Measurements from ENCODE around the gene CHAC2. TPM values are rescaled to one million over a fixed set of nuclear protein-coding genes. Genes with fewer than 3 reads are reported as not detected.
"Not testable (repeated sequence)": the region's sequence is repeated elsewhere in the genome, so short reads cannot be mapped to it uniquely, and the experiment has no call there.

Gene CHAC2
- 1 to 10 TPM; 3.8 to 4.5 (median 4.1) TPM for polyA plus RNA-seq (ENCODE audit: insufficient read length in 3 of 3)

DNA sequence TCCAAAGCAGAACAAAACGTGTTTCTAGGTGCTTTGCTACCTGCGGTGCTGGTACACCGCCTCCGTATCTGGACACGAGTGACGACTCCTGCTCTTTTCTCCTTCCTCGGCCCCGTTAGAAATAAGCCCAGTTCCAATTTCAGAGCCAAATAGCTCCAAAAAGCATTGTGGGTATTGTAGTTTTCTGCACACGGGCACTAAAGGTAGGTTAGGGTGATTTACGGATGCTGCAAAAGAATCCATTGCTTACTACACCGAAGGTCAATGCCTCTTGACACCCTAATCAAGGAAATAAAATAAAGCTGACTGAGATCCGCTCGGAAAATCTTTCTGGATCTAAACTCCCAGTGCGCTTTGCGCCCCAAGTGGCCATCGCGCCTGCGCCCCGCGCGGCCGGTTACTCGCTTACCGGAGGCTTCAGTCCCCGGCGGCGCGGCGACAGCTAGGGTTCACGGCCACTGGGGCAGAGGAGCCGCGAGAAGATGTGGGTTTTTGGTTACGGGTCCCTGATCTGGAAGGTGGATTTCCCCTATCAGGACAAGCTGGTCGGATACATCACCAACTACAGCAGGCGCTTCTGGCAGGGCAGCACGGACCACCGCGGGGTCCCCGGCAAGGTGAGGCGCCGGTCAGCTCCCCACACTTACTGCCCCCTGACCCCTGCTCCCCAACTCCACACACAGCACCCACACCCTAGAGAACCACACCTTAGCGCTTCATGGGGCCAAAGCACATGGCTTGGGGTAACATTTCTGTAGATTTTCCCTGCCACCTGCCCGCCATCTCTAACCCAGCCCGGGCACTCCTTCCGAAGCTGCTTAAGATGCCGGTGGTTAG is at the start of gene CHAC2:
CHAC2 (plus strand) TSS at position 400 of the 837 bp plus-strand sequence; CDS start at position 483, 83 bp downstream.
- DNase-seq (ENCODE audit: low read depth in 3 of 3, low spot score in 2 of 3): peak; percentile 74 to 80 (median 79)

DNA sequence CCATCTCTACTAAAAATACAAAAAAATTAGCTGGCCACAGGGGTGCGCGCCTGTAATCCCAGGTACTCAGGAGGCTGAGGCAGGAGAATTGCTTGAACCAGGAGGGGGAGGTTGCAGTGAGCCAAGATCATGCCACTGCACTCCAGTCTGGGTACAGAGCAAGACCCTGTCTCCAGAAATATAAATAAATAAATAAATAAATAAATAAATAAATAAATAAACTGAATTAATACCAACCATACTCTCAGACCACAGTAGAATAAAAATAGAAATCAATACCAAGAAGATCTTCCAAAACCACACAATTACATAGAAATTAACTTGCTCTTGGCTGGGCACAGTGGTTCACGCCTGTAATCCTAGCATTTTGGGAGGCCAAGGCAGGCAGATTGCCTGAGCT is 46.7 kb upstream of the CHAC2 start:
- DNase-seq (ENCODE audit: low read depth in 3 of 3, low spot score in 2 of 3): not testable (repeated sequence)

DNA sequence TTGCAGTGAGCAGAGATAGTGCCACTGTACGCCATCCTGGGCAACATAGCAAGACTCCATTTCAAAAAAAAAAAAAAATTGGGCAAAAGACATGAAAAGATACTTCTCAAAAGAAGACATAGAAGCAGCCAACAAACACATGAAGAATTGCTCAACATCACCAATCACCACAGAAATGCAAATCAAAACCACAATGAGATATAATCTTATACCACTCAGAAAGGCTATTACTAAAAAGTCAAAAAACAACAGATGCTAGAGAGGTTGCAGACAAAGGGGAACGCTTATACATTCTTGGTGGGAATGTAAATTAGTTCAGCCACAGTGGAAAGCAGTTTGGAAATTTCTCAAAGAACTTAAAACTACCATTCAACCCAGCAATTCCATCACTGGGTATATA is 43.1 kb upstream of the CHAC2 start:
- DNase-seq (ENCODE audit: low read depth in 3 of 3, low spot score in 2 of 3): no peak

DNA sequence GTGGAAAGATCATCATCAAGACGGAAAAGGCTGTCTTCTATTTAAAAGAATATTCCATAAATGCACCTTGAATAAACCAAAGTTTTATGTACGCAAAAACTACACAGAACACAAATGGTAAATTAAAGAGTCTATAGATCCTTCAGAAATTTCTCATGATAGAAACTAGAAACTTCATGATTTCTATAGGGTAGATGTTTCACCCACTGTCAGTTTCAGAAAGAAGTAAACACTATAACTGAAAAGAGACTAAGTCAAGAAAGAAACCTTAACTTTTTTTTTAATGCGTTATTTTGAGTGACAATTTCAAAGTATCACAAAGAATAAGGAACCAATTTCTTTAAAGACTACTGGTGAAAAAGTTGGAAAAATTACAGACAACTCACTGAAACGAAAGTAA is 41.9 kb upstream of the CHAC2 start:
- DNase-seq (ENCODE audit: low read depth in 3 of 3, low spot score in 2 of 3): no peak

DNA sequence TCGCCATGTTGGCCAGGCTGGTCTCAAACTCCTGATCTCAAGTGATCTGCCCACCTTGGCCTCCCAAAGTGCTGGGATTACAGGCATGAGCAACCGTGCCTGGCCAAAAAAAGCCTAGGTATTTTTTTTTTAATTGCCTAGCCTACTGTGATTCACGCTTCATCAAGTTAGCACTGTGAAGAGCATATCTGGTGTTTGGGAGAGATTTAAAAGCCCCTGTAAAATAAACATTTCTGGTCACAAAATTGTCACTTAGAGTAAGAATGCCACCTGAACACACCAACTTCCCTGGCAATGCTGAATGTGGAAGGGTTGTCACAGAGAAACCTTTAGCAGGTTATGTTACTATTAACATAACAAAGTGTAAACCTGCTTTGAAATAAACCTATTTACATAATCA is 39.7 kb upstream of the CHAC2 start:
- peak in 1 of 3 donors; percentile 10 for DNase-seq (ENCODE audit: low read depth in 3 of 3, low spot score in 2 of 3)

DNA sequence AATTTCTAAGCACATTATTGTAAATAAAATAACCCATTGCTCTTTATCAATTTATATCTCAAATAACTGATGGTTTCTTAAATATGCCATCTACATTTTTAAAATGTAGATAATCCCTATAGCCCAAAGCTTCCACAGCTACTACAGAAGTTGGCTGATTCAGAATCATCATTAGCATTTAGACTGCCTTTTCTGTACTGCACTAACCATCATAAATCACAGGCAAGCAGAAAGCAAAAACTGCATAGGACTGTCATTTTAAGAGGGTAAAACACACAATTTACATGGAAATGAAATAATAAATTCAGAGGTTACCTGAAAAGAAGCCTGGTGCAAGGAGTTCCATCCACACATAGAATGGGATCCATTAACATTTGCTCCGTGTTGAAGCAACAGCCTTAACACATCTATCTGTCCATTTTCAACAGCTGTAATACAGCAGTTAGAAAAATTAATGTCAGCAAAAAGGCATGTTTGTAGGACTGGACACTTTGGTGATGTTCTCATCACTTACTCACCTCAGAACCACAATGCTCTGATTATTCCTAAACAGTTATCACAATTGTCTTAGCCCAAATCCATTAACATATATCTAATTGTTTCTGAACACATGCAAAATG is 38.4 kb upstream of the CHAC2 start:
- no peak for DNase-seq (ENCODE audit: low read depth in 3 of 3, low spot score in 2 of 3)

DNA sequence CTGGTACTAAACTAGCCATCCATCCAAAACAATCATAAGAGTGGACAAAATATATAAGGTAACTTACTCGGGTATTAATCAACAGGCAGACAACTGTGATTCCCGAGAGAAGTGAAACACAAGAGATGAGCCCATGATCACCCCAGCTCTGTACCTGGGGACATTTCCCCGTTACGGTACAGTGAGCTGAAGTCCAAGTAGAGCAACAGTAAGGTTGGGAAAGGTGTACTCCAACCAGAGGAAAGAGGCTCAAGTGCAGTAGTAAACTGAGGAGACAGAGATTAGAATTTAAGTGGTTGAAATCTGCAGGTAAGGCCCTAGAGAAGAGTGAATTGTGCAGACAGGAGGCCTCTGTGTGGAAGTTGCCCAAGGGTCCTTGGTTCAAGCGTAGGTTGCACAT is 30.5 kb upstream of the CHAC2 start:
- no peak for DNase-seq (ENCODE audit: low read depth in 3 of 3, low spot score in 2 of 3)

DNA sequence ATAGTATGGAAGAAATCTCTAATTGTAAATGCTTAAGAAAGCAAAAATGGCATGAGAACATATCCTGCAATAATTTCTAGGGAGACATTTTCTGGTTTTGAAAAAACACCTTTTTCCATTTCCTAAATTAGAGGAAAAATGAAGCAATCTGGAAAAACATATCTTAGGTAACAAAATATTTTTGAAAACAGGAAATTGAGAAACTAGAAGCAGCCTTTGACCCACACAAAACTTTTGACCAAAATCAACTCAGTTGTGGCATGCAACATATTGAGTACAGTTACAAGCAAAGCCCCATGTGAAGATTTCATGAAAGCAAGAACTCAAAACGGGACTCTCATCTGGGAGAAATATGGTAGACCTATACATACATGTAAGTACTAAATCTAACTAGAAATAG is 28.6 kb upstream of the CHAC2 start:
- DNase-seq (ENCODE audit: low read depth in 3 of 3, low spot score in 2 of 3): no peak

DNA sequence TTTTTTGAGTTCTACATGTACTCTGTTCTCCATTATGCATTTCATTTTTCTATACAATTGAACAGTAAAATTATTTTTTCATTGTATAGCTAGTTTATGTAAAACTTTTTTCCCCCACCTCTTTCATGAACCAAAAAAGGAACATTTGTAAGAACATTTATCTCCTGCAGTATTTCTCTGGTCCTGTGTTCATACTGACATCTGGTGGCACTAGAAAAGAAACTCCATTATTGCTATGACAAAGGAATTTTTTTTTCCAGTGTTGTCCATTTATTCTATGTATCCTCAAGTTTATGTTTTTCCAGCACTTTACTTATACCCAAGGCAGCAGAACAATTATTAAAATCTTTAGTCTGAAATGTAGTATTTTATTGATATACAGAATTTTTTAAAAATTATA is 27.4 kb upstream of the CHAC2 start:
- peak in 1 of 3 donors; percentile 10 for DNase-seq (ENCODE audit: low read depth in 3 of 3, low spot score in 2 of 3)

DNA sequence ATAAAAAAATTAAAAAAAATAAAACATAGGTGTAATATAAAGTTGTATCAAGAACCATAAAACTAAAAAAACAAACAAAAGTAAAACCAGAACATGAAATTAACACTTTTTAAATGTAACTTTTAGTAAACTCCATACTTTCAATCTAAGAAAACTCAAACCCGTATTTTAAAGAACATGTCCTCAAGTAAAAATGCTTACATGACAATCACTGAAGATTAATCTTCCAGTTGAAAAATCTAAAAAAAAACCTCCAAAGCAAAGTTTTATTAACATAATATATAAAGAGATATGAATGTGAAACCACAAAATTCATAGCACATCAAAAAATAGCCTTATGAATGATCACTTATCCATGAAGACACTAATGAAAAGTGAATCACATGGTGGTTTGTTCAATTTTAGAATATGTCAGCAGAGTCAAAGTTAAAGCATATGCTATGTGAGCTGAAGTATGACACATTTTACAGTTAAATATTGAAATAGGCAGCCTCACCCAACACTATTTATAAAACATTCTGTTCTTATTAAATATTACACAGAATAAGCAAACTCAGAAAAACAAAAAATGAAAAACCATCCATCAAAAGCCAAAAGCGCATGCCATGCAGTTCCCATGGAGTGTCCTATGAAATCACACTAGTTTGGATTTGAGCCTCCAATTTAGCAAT is 23.1 kb upstream of the CHAC2 start:
- DNase-seq (ENCODE audit: low read depth in 3 of 3, low spot score in 2 of 3): no peak

DNA sequence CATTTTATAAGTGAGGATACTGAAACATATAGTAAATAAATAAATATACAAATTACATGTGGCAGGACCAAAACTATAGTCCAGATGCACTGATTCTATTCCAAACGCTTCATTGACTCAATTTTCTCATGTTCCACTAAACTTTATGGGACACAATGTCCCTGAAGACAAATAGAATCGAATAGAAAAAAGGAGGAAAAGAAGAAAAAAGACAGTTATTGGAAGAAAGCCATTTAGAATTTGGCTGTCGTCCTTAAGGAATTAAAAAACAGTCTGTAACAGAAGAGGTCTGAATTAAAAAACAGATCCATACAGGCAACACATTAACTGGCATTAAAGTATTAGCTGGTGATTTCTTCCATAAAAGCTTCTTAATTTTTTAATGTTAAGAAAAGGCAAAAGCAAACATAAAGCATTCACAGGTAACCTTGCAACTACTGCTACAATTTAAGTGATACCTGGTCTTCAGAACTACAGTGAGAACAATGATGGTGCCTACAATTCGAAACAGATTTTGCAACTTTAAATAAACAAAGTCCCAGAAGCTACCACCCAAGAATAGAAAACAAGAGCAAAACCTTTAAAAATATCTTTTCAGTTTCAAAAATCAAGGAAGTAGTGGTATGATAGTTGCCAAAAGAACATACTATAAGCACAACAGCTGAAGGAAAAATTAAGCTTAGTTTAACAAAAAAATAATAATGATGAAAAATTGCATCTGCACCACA is 17.4 kb upstream of the CHAC2 start:
- no peak for DNase-seq (ENCODE audit: low read depth in 3 of 3, low spot score in 2 of 3)

DNA sequence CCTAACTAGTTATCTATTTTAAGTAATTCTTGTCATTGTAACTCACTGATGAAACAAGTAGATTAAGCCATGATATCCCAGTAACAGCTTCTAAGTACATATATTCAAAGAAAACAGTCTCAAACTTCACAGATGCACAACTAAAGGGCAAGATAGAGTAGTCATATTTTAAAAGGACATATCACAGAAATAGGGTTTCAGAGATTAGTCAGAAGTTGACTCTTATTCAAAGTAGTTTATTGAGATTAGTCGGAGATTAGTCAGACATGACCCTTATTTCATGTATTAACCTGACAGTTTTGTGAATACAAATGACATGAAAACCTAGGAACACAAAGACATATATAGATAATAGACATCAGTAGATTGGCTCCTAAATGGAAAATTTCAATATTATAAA is 15.9 kb upstream of the CHAC2 start:
- no peak for DNase-seq (ENCODE audit: low read depth in 3 of 3, low spot score in 2 of 3)

DNA sequence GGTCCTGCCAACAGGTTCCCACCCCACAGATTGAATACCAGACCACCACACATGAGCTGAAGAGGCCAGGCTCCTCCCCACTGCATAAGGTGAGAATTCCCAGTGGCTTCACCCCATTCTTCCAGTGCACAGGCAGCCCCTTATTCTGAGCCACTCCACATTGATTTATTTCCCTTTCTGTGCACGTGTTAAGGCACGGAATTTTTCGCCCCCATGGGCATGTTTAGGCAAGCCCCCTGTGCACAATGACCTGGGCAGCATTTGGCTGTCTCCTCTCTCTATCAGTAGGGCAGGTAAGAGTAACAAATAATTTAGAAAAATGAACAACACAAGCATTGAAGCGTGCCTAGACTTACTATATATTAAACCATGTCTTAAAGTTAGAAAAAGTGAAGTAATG is 15.2 kb upstream of the CHAC2 start:
- DNase-seq (ENCODE audit: low read depth in 3 of 3, low spot score in 2 of 3): no peak

DNA sequence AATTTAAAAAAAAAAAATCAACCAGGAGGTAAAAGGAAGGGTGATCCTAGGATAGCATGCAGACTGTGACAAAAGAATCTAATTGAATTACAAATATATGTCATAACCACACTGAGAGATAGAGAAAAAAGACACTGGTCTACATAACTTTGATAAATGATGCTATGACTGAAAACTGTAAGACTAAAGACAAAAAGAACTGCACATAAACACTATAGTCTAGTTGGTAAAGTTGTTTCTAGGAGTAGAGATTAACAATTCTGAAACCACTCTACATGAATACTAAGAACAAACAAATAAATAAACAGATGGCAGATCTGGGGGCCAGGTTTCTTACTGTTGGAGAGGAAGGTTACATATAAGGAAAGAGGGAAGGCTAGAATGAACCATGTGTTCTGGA is 14.6 kb upstream of the CHAC2 start:
- no peak for DNase-seq (ENCODE audit: low read depth in 3 of 3, low spot score in 2 of 3)

DNA sequence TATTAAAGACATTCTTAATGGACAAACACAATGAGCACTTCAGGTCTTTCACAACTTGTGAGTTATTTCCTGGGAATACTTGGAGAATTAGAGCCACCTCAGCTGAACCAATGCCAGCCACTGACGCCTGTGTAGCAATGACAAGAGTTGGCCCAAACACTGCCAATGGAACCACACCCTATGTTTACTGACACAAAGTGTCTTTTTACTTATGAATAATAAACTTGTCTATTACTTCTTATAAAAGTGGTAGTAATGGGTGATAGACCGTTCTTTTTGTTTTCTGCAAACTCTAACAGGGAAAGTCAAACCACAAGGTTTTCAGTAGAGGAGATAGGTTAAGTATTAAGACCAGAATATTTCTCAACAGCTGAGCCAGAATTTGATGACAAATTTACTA is 12.5 kb upstream of the CHAC2 start:
- DNase-seq (ENCODE audit: low read depth in 3 of 3, low spot score in 2 of 3): no peak

DNA sequence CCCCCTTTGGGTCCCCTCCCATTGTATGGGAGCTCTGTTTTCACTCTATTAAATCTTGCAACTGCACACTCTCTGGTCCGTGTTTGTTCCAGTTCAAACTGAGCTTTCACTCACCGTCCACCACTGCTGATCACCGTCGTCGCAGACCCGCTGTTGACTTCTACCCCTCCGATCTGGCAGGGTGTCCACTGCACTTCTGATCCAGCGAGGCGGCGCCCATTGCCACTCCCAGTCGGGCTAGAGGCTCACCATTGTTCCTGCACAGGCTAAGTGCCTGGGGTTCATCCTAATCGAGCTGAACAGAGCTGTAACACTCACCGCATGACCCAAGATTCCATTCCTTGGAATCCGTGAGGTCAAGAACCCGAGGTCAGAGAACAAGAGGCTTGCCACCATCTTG is 11.0 kb upstream of the CHAC2 start:
- DNase-seq (ENCODE audit: low read depth in 3 of 3, low spot score in 2 of 3): no peak

DNA sequence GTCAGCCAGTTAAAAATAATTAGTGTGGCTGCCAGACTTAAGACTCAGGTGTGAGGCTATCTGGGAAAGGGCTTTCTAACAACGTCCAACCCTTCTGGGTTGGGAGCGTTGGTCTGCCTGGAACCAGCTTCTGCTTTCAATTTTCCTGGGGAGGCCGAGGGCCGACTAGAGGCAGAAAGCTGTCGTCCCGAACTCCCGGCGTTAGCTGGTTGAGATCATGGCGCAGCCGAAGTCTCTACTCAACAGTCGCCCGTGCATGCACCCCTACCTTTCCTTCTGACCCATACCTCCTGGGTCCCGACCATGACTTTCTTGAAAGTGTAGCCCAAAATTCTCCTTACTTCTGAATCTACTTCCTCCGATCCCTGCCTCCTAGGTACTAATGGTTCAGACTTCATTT is 10.4 kb upstream of the CHAC2 start:
- not testable (repeated sequence) for DNase-seq (ENCODE audit: low read depth in 3 of 3, low spot score in 2 of 3)

DNA sequence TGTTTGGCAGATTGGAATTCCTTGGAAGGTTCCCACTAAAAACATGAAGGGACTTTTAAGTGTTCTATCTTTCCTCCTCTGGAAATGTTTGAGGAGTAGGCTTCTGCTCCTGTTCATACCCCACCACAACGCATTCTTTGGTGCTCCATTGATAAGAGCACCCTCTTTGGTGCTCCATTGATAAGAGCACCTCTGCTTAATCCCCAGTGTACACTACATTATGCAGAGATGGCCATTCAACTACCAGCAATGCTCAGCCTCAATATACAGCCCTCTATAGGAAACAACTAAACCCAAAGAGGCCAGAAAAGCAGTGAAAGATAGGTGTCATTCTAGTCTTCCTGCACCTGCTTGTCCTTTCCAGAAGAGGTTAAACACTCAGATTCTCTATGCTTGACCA is 1.8 kb upstream of the CHAC2 start:
- no peak for DNase-seq (ENCODE audit: low read depth in 3 of 3, low spot score in 2 of 3)

DNA sequence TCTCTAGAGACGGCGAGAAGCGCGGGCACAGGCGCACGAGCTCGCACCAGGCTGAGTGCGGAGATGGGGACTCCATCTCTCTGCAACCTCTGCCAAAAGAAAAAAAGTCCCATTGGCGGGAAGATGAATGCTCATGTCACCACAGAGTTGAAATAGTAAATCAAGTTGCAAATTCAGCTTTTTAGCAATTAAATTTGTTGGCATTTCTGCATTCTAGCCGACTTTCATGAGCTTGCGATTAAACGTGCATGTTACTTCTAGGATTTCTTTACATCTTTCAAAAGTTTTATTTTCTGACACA is 588 bp downstream of the CHAC2 start:
- peak in 2 of 3 donors; percentile 8 to 14 for DNase-seq (ENCODE audit: low read depth in 3 of 3, low spot score in 2 of 3)

DNA sequence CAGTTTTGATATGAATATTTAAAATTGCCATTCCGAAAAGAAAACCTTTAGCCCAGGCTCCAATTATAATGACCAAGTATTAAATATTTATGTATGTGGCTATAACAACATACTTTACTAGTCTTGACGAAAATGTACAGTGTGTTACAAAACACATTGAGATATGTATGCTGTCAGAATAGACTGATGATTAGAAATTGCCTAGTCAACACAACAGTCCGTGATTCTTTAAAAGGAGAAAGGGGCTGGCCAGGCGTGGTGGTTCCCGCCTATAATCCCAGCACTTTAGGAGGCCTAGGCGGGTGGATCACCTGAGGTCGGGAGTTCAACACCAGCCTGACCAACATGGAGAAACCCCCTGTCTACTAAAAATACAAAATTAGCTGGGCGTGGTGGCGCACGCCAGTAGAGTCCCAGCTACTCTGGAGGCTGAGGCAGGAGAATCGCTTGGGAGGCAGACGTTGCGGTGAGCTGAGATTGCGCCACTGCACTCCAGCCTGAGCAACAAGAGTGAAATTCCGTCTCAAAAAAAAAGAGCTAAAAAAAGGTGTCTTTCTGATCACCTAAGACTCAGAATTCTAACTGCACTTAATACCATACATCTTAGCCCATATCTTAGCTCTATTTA is 1.8 kb downstream of the CHAC2 start:
- no peak for DNase-seq (ENCODE audit: low read depth in 3 of 3, low spot score in 2 of 3)

DNA sequence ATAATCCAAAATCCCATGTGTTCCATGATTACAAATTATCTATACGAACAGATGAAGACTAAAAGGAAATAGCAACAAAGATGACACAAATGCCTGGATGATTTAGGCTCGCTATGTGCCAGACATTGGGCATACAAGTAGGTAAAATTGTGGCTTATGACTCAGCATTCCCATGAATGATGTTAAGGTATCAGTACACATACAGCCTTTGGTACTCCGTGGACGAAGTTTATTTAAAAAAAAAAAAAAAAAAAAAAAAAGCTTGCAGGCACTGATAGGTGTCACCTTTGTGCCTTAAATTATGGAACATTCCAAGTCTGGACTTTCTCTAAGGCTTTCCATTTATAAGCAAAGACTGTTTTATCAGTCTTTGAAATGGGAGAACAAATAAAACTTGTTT is 2.7 kb downstream of the CHAC2 start:
- DNase-seq (ENCODE audit: low read depth in 3 of 3, low spot score in 2 of 3): no peak
